GM10266 (cell line): ENCODE data around the gene MEIKIN.

Experiments
- DNase-seq: peaks from one replicate; pipeline ENCODE4 v3.0.0; 2012; ENCODE audit errors: extremely low spot score
- TF ChIP-seq, protein P1 (sequence below): IDR thresholded peaks from 2 replicates; pipeline ENCODE4 v1.5.1; 2012; ENCODE audit warnings: mild to moderate bottlenecking, low read depth; ENCODE audit not compliant: control insufficient read depth, insufficient read depth; ENCODE audit errors: missing control alignments

MEIKIN gene

DNA sequence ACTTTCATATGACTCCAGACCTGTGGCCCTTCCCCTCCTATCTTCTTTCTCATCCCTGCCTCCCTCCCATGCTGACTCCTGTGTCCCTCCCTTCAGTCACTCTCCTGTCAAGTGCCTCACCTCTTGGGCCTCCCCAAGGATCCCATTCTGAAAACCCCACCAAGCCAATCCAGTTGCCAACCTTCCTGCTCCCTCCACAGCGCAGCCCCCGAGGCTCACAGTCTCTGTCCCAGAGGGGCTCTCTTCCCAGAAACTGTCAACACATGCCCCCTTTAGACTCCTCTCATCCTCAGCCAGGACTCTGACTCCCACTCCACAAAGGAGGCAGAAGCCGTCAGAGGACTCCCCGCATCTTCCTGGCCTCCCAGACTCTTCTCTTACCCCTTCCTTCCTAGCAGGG, 35.2 kb upstream of the MEIKIN start:
- TF ChIP-seq, protein P1, sequence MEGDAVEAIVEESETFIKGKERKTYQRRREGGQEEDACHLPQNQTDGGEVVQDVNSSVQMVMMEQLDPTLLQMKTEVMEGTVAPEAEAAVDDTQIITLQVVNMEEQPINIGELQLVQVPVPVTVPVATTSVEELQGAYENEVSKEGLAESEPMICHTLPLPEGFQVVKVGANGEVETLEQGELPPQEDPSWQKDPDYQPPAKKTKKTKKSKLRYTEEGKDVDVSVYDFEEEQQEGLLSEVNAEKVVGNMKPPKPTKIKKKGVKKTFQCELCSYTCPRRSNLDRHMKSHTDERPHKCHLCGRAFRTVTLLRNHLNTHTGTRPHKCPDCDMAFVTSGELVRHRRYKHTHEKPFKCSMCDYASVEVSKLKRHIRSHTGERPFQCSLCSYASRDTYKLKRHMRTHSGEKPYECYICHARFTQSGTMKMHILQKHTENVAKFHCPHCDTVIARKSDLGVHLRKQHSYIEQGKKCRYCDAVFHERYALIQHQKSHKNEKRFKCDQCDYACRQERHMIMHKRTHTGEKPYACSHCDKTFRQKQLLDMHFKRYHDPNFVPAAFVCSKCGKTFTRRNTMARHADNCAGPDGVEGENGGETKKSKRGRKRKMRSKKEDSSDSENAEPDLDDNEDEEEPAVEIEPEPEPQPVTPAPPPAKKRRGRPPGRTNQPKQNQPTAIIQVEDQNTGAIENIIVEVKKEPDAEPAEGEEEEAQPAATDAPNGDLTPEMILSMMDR = no peak
- DNase-seq = no peak

DNA sequence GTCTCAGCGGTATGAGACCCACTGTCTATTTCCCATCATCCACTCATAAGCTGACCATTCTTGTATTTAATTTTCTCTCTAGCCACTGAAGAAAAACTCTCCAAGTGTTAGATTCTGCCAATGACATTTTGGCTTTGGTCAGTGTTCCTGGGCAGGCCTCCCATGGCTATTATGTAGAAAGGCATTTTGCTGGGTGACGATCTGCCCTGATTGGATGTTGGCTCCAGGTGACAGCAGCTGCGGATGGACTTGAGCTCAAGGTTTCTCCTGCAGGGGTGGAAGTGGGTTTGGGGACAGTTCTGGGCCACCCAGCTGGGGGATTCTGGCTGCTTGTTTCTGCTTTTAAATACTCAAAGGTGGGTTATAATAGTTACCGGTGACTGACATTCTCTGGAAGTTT, 34.4 kb upstream of the MEIKIN start:
- DNase-seq = no peak
- TF ChIP-seq, protein P1 = no peak

DNA sequence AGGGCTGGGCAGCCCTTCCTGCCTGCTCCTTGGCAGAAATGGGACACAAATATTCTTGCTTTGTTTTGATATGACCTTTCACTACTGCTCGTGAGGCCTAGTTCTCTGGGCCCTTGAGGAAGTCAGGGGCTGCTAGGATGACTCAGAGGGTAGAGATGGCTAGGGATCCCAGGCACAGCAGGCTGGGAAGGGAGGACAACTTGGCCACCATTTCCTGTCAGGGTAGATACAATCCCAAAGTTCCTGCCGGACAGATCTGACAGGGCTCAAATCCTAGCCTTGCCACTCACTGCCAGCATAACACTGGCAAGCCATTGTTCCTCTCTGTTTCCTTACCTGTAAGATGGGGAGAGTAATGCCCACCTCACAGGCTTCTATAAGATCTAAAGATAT, 31.7 kb upstream of the MEIKIN start:
- TF ChIP-seq, protein P1 = no peak
- DNase-seq = no peak

DNA sequence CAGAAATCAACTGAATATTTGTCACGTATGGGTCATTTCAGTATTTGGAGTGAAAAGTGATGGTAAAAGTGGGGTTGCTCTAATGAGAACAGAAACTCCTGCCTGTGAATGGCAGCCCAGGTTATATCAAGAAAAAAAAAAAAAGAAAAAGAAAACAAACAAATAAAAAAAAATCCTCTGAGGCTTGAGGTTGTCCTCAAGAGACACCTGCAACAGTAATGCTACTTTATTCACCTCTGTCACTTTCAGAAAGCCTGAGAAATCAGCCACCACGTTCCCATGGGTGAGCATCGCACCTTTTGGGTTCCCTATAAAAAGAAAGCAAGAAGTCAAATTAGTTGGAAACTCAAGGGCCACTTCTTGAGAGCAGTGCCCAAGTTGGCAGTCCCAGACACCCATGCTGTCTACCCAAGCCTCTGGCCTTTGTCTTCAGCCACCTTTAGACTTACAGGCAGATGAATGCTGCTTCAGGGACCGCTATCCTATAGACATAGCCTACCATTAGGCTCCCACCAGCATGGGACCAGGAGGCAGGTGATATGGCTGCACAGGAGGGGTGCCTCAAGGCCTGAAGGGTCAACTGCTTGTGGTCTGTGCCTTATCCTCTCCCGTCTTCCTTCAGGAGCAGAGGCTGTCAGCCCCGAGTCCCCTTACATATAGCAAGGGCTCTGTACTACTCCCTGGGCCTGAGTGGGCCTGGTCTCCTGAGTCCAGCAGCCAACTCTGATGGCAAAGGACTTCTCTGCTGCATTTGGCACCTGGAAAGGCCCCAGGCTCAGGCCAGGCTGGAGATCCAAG, 31.1 kb upstream of the MEIKIN start:
- TF ChIP-seq, protein P1 = no peak
- DNase-seq = no peak

DNA sequence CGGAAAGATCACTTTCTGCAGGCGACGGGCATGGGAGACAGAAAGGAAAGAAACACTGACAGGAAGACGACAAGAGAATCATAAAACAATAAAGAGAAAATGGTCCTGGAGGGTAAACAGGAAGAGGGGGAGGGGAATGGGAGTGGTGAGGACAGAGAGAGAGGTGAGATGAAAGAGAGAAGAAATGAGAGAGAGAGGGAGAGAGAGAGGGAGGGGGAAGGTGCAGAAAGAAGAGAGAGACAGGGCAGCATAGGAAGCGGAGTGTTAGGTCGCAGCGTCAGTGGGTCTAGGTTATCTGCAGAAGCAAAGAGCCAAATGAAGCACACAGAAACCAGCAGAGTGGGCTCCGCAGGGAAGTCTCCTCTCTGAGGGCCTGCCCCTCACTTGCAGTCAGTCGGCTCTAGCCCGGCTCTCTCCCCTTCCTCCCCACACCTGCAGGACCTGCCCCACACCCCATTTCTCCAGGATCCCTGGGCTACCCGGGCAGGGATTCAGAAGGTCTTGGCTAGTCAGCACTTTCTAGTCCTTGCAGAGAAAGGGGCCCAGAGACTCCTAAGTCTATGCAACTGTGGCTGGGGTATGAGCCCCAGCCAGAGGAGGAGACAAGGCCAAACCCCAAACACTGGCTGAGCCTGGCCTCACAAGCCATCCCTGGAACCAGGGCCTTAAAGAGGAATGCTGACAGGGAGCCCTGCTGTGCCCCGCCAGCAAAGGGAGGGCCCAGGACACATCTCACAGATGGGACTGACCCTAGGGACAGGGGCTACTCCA, 29.7 kb upstream of the MEIKIN start:
- no peak for DNase-seq
- TF ChIP-seq, protein P1 = no peak

DNA sequence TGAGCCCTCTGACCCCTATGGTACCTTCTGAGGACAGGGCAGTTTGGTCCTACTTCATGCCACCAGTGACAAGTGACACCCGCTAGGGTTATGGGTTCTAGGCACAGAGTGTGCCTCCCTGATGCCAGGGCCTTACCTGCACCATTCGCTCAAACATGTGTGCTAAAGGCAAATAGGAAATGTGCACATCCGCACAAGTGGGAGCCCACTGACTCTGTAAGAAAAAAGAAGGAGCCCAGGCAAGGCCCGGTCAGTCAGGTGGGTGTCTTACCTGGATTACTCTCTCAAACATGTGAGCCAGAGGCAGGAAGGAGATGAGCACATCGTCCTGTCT, 29.1 kb upstream of the MEIKIN start:
- TF ChIP-seq, protein P1 = no peak
- DNase-seq = no peak

DNA sequence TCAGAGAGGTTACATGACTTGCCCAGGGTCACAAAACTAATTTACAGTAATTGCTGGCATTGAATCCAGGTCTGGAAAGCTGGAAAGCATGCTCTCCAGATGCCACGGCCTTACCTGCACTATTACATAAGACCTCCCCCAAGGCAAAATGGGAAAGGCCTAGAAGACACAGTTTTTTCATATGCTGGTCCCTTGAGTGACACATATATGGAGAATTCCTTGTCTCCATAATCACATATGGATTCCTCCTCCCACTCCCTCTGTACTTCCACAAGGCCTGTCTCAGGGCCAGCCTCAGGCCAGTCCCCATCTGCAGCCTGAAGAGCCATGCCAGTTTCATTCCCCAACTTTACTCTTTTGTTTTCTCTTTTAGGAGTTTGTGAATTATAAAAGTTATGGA, 28.6 kb upstream of the MEIKIN start:
- no peak for DNase-seq
- TF ChIP-seq, protein P1 = no peak
